HL-60/S4 treated with retinoic acid at 250 ng/mL for 4 days and 3 days (cell line): ENCODE data around the gene R3HDM2.

Experiments used
- in situ Hi-C: fragments of 300-500 bp; cut with MboI; formaldehyde crosslinking; loops from 2 replicates; pipeline ENCODE4 v1.7.0; 2022; ENCODE audit warnings: low sequenced_read_pairs

R3HDM2 gene

DNA sequence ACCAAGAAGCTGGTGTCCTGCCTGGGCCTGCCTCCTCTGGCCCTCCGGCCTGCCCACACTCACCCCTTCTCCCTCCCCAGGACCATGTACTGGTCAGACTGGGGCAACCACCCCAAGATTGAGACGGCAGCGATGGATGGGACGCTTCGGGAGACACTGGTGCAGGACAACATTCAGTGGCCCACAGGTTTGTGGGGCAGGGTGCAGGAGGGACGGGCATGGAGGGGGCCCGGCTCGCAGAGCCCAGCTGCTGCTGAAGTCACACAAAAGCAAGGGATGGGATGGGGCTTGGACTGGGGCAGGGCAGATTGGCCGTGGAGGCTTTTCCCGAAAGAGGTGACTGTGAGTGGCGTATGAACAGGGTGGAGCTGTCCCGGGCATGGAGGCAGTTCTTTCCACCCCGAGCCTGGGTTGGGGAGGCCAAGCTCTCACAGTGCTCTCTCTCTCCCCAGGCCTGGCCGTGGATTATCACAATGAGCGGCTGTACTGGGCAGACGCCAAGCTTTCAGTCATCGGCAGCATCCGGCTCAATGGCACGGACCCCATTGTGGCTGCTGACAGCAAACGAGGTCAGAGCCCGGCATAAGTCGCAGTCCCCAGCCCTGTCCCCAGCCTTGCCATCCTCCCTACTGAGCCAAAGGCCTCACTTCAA is 222.1 kb downstream of the R3HDM2 start:
- in situ Hi-C loops: no loop called here

DNA sequence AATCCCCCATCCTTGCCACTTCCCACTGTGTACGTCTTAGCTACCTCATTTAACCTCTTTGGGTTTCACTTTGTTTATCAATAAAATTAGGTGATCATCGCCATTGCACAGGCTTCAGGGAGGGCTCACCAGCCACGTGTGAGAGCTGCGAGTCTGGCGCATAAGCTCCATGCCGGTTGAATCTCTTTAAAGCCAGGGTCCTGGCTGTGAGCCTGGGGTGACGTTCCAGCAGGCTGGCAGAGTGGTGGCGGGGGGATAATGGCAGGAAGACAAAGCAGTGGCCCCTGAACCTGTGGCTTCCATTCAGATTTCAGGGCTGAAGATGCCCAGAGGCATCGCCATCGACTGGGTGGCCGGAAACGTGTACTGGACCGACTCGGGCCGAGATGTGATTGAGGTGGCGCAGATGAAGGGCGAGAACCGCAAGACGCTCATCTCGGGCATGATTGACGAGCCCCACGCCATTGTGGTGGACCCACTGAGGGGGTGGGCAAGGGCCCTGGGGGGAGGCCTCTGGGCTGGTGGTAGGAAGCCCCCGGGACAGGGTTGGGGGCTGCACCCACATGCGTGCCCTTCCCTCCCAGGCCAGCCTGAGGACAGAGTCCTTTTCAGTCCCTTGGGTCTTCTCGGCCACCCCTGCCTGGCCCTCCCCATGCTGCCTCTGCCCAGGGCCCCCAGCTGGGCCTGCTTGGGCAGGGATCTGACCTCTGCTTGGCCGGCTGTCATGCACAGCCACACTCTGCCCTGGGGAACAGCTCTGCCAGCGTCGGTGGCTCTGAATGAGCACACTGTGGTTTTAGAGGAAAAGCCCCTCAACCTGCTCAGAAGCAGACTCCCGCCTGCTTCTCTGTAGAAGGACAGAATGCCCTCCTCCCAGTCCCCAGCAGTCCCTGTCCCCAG is 222.9 kb downstream of the R3HDM2 start:
- in situ Hi-C loops: no loop called here

DNA sequence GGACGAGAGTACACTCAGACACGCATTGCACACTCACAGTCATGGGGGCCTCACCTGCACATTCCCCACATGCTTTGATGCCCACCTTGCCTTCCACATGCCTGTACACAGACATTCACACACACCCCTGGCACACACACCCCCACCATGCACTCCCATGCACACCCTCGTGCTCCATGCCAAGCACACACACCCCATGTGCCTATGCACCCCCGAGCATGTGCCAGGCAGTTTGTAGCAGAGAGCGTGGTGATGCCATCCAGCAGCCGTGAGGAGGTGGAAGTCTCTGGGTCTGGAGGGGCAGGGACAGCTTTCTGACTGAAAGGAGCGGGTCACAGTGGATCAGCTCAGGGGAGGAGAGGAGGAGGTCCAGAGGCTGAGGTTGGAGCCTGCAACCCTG is 224.9 kb downstream of the R3HDM2 start:
- in situ Hi-C loops: no loop called here

DNA sequence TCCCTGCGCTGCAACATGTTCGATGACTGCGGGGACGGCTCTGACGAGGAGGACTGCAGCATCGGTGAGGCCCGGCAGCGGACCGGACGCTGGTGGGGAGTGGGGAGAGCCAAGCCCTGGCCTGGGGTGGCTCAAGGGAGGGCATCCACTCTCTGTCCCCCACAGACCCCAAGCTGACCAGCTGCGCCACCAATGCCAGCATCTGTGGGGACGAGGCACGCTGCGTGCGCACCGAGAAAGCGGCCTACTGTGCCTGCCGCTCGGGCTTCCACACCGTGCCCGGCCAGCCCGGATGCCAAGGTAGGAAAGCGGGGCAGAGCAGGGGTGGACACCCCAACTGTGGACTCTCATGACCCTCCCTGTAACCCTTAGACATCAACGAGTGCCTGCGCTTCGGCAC is 225.7 kb downstream of the R3HDM2 start:
- in situ Hi-C loops: no loop called here

DNA sequence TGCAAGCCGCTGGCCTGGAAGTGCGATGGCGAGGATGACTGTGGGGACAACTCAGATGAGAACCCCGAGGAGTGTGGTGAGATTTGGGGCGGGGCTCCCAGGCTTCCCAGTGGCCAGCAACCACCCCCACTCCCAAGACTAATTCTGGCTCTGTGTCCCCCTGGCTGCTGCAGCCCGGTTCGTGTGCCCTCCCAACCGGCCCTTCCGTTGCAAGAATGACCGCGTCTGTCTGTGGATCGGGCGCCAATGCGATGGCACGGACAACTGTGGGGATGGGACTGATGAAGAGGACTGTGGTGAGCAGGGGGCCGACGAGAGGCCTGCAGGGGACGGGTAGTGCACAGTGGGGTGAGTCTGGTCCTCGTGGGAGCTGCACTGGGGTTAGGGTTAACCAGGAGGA is 226.4 kb downstream of the R3HDM2 start:
- in situ Hi-C loops: no loop called here

DNA sequence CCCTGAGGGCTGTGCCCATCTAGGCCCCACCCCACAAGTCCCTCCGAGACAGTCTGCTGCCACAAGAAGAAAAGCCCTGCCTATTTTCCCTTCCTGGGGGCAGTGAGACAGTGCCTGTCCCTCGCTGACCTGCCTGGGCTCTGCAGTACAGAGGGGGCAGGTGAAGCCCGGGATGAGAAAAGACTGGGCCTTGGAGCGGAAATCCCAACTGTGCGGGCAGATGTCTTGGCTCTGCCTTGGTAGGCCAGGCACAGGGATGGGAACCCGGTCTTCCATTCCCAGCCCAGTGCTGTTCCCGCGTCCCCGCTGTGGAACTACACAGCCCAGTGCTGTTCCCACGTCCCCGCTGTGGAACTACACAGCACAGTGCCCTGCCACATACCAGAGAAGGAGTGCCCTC is 227.1 kb downstream of the R3HDM2 start:
- in situ Hi-C loops: no loop called here
